ENCODE measurements around the gene PPP1R37. TPM values are rescaled to one million over a fixed set of nuclear protein-coding genes. Genes with fewer than 3 reads are reported as not detected.

Gene PPP1R37
- total RNA-seq, 1 donor from 2014 or later, result 24.8 TPM

DNA sequence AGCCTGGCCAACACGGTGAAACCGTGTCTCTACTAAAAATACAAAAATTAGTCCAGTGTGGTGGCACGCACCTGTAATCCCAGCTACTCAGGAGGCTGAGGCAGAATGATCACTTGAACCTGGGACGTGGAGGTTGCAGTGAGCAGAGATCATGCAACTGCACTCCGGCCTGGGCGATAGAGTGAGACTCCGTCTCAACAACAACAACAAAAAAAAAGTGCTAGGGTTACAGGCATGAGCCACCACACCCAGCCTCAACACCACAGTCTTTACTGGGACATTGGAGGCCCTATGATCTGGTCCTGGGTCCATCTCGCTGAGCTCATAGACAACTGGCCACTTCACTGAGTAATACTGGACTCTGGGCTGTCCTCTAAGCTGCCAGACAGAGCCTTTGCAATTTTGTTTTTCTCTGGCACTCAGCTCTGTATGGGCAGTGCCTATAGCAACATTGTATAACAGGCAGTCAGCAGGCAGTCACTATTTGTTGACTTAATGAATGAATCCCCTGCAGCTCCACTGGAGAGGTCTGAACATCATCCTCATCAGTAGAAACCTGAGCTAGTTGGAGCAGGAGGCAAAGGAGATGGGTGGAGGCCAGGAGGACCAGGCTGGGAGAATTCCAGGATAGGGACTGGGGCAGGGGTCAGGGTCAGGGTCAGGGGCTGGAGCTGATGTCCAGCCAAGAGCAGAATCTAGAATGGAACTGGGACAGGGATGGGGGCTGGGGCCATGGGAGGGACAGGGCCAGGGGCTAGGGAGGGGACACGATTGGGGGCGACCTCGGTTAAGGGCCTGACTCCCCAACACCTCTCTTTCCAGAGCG is 93.7 kb downstream of the PPP1R37 start:
- intact Hi-C loops (cut with micrococcal nuclease), result loop anchor here (1.0 kb wide), 1 partner anchor 169 kb away; no protein-coding TSS in a partner anchor

DNA sequence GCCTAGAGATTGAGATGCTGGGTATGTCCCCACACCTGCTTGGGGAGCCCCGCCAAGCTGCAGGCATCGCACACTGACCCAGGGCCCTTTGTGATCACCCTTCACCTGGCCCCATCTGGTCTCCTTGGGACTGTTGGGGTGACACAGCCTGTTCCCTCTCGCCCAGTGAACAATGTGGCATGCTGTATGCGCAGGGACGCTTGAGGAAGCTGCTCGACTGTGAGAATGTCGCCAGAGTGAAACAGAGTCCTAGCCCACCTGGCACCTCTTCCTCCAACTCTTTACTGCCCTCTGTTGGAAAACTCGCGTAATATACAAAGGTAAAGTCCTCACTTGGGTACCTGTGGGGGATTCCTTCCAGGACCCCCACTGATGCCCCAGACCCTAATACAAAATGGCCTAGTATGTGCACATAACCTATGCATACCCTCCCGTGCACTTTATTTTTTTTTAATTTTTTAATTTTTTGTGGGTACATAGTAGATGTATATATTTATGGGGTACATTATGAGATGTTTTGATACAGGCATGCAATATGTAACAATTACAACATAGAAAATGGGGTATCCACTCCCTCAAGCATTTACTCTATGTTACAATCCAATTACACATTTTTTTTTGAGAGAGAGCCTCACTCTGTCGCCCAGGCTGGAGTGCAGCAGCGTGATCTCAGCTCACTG is 94.6 kb downstream of the PPP1R37 start:
- intact Hi-C loops (cut with micrococcal nuclease), result loop anchor here (1.0 kb wide), 1 partner anchor 170 kb away; no protein-coding TSS in a partner anchor

DNA sequence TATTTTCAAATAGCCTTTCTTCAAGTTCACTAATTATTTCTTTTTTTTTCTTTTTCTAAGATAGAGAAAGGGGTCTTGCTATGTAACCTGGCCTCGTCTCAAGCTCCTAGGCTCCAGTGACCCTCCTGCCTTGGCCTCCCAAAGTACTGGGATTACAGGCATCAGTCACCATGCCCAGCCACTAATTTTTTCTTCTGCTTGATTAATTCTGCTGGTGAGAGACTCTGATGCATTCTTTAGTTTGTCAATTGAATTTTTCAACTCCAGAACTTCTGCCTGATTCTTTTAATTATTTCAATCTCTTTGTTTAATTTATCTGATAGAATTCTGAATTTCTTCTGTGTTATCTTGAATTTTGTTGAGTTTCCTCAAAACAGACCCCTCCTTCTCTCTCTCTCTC is 97.0 kb downstream of the PPP1R37 start:
- intact Hi-C loops (cut with micrococcal nuclease), result no loop called here

DNA sequence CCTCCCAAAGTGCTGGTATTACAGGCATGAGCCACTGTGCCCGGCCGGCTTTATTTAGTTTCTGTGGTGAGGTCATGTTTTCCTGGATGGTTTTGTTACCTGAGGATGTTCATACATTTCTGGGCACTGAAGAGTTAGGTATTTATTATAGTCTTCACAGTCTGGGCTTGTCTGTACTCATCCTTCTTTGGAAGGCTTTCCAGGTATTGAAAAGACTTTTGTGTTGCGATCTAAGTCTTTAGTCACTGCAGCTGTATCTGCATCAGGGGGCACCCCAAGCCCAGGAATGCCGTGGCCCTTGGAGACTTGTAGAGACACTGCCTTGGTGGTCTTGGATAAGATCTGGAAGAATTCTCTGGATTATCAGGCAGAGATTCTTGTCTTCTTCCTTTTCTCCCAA is 98.4 kb downstream of the PPP1R37 start:
- intact Hi-C loops (cut with micrococcal nuclease), result no loop called here

DNA sequence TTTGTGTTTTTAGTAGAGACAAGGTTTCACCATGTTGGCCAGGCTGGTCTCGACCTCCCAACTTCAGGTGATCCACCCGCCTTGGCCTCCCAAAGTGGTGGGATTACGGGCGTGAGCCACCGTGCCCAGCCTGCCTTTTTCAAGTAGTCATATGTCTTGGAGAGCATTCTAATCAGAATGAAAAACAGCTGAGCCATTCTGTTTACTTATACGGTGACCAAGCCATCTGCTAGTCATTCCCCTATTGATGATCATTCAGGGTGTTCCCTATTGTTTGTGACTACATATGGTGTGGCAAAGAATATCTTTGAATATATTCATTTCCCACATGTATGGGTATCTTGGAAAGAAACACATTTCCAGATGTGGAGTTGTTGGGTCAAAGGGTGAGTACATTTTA is 102.8 kb downstream of the PPP1R37 start:
- intact Hi-C loops (cut with micrococcal nuclease), result no loop called here

Other genes with a start within 250 kb of the PPP1R37 start
- gene NECTIN2, start 246.9 kb upstream of the PPP1R37 start, total RNA-seq, result not detected in 2 replicates
- gene TOMM40, start 201.9 kb upstream of the PPP1R37 start, total RNA-seq, result 93.5 and 94.2 TPM in 2 replicates
- gene APOE, start 187.4 kb upstream of the PPP1R37 start, total RNA-seq, result 0.48 and 0.95 TPM in 2 replicates
- gene APOC1, start 178.6 kb upstream of the PPP1R37 start, total RNA-seq, result 1.3 TPM in 1 of 2 replicates, not detected in the other
- not detected in 2 replicates for gene APOC4, start 150.9 kb upstream of the PPP1R37 start, total RNA-seq
- not detected in 2 replicates for gene APOC2, start 147.1 kb upstream of the PPP1R37 start, total RNA-seq
- 73.3 and 80.4 TPM in 2 replicates for gene CLPTM1, start 137.8 kb upstream of the PPP1R37 start, total RNA-seq
- gene RELB, start 91.7 kb upstream of the PPP1R37 start, total RNA-seq, result 33.1 and 35.2 TPM in 2 replicates
- gene CLASRP, start 54.1 kb upstream of the PPP1R37 start, total RNA-seq, result 90.9 and 94.1 TPM in 2 replicates
- 4.1 and 5.0 TPM in 2 replicates for gene ZNF296, start 16.7 kb upstream of the PPP1R37 start, total RNA-seq
- gene GEMIN7, start 13.9 kb upstream of the PPP1R37 start, total RNA-seq, result 29.8 and 33.7 TPM in 2 replicates
- 0.18 and 0.36 TPM in 2 replicates for gene NKPD1, start 67.8 kb downstream of the PPP1R37 start, total RNA-seq
- gene TRAPPC6A, start 85.1 kb downstream of the PPP1R37 start, total RNA-seq, result 58.4 and 60.2 TPM in 2 replicates
- gene BLOC1S3, start 85.6 kb downstream of the PPP1R37 start, total RNA-seq, result 11.5 and 12.6 TPM in 2 replicates
- not detected in 2 replicates for gene EXOC3L2, start 152.2 kb downstream of the PPP1R37 start, total RNA-seq
- 20.0 and 20.4 TPM in 2 replicates for gene MARK4, start 158.1 kb downstream of the PPP1R37 start, total RNA-seq
- gene CKM, start 229.7 kb downstream of the PPP1R37 start, total RNA-seq, result not detected in 2 replicates
- gene KLC3, start 247.6 kb downstream of the PPP1R37 start, total RNA-seq, result not detected in 2 replicates

All from T-helper 2 cell treated with Interferon-gamma antibody and Interleukin-4, amounts not matched to agents 100 ng/mL and 5 ng/mL, for 36 hours (primary cell).